ENCODE data around the gene PIK3IP1.
"Not testable (repeated sequence)": the region's sequence is repeated elsewhere in the genome, so short reads cannot be mapped to it uniquely, and the experiment has no call there.

Gene PIK3IP1

DNA sequence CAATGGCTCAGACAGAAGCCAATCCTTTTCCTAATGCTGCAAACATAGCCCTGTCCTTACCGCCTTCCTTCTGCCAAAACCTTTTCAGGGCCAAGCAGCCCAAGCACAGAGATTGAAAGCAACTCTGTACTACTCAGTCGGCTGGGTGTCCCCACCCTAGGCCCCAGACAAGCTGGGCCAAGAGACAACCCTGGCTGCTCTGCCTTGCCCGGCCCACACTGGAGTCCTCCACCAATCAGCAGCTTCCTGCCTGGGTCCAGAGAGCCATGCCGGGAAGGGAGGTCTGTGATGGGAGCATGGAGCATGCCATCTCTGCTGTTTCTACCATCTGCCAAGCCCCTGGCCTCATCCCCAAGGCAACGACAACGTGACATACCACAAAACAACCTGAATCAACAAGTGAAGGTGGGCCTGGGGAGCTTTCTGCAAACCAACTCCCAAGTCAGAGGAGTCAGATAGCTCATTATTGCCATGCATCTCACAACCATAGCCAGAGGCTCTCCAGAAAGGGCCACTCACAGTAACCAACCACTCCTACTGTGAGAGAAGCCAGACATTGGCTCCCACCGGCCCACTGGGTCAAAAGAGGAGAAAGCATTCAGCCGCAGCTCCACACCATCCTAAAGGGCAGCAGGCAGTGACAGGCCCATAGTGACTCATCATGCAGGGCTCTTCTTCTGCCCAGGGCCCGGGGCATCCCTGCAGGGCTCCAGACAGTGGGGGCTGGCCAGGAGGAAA is 35.7 kb upstream of the PIK3IP1 start:
- no peak for TF ChIP-seq CTCF (IDR thresholded peaks at IDR 0.05; ENCODE audit: low read depth, low read length)
- no peak overlapping the region for H3K4me3 ChIP-seq (replicated peaks in 1 of 2; ENCODE audit: low read depth in 2 of 2, low read length in 2 of 2)
- no peak for DNase-seq (ENCODE audit: low read depth in 2 of 2)

DNA sequence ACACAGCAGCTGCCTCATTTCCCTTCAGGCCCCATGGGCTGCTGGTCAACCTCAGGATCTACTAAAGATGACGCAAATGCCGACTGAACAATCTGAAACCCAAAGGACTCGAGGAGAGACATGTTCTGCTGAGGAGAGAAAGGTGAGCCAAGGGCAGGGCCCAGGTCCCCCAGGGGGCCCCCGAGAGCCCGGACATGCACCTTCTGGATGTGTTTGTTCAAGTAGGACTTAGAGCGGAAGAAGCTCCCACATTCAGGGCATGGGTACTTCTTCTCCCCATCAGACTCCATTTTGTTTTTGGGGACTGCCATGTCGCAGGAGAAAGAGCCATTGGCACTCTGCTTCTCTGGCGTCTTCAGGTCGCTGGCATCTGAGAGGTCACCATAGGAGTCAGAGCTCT is 34.6 kb upstream of the PIK3IP1 start:
- H3K4me3 ChIP-seq (replicated peaks in 1 of 2; ENCODE audit: low read depth in 2 of 2, low read length in 2 of 2), result no peak overlapping the region
- DNase-seq (ENCODE audit: low read depth in 2 of 2), result no peak
- TF ChIP-seq CTCF (IDR thresholded peaks at IDR 0.05; ENCODE audit: low read depth, low read length), result no peak

GRCh38 chr22:31323578-31324550 is 31.6 kb upstream of the PIK3IP1 start:
- no peak for TF ChIP-seq CTCF (IDR thresholded peaks at IDR 0.05; ENCODE audit: low read depth, low read length)
- H3K4me3 ChIP-seq (replicated peaks in 1 of 2; ENCODE audit: low read depth in 2 of 2, low read length in 2 of 2), result no peak overlapping the region
- DNase-seq (ENCODE audit: low read depth in 2 of 2), result no peak

GRCh38 chr22:31321421-31321820 is 29.1 kb upstream of the PIK3IP1 start:
- H3K4me3 ChIP-seq (replicated peaks in 1 of 2; ENCODE audit: low read depth in 2 of 2, low read length in 2 of 2), result no peak overlapping the region
- no peak for TF ChIP-seq CTCF (IDR thresholded peaks at IDR 0.05; ENCODE audit: low read depth, low read length)
- no peak for DNase-seq (ENCODE audit: low read depth in 2 of 2)

DNA sequence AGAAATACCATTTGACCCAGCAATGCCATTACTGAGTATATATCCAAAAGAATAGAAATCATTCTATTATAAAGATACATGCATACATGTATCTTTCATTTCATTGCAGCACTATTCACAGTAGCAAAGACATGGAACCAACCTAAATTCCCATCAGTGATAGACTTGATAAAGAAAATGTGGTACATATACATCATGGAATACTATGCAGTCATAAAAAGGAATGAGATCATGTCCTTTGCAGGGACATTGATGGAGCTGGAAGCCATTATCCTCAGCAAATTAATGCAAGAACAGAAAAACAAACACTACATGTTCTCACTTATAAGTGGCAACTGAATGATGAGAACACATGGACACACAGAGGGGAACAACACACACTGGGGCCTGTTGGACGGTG is 21.9 kb upstream of the PIK3IP1 start:
- DNase-seq (ENCODE audit: low read depth in 2 of 2); H3K4me3 ChIP-seq (replicated peaks in 1 of 2; ENCODE audit: low read depth in 2 of 2, low read length in 2 of 2): not testable (repeated sequence)

DNA sequence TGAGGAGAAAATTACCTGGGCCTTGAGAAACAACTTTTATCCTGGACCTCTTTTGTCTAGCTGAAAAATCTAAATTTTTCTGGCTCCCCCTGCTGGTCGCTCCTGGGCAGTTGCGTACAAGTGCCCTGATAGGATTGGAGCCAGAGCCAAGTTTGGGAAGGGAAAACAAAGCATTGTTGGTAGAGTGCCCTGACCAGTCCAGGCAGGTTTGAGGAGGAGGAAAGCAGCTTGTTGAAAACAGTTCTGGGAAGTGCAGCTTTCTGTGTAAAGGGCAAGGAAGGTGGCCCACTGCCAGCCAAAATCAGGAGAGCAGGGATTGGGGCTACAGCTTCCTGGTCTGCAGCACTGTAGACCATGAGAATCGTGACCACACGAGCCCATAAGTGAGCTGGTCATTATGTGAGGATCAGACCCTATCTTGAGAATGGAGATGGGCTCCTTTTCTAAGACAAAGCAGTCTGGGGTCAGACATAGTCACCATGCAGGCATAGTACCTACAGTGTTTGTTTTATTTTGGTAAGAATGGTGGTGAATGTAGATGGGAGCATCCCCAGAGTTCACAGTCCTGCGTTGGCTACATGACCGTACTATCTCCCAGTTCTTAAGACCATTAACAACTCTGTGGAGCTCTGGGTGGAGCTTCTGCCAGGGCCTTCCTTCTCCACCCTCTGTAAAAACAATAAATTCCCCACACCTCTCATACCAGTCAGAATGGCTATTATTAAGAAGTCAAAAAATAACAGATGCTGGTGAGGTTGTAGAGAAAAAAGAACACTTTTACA is 21.3 kb upstream of the PIK3IP1 start:
- peak; percentile 77 to 95 for DNase-seq (ENCODE audit: low read depth in 2 of 2)
- no peak overlapping the region for H3K4me3 ChIP-seq (replicated peaks in 1 of 2; ENCODE audit: low read depth in 2 of 2, low read length in 2 of 2)
- TF ChIP-seq CTCF (IDR thresholded peaks at IDR 0.05; ENCODE audit: low read depth, low read length), result peak; percentile 93

Measured in cardiac fibroblast (primary cell).